Fibroblast of gingiva (primary cell): ENCODE data around the gene GGTLC2.
"Not testable (repeated sequence)": the region's sequence is repeated elsewhere in the genome, so short reads cannot be mapped to it uniquely, and the experiment has no call there.

Experiments
- DNase-seq: peaks from one replicate; pipeline ENCODE4 v3.0.0-alpha.2; 2011; ENCODE audit warnings: low read depth

GGTLC2 gene

GRCh38 chr22:22669093-22669492, 24.7 kb downstream of the GGTLC2 start:
- DNase-seq = no peak

GRCh38 chr22:22670076-22670795, 25.8 kb downstream of the GGTLC2 start:
- DNase-seq = no peak

- no peak for DNase-seq
These were observed 27.1 kb downstream of the GGTLC2 start for GRCh38 chr22:22671506-22671905.

GRCh38 chr22:22673099-22673498, 28.7 kb downstream of the GGTLC2 start:
- no peak for DNase-seq

GRCh38 chr22:22673628-22674027, 29.2 kb downstream of the GGTLC2 start:
- DNase-seq = no peak

GRCh38 chr22:22674467-22674866, 30.1 kb downstream of the GGTLC2 start:
- no peak for DNase-seq

- no peak for DNase-seq
These were observed 34.6 kb downstream of the GGTLC2 start for GRCh38 chr22:22678970-22679369.

- DNase-seq = no peak
These were observed 36.0 kb downstream of the GGTLC2 start for GRCh38 chr22:22680396-22680795.

GRCh38 chr22:22681221-22681739, 36.9 kb downstream of the GGTLC2 start:
- peak; percentile 28 for DNase-seq

- DNase-seq = no peak
These were observed 37.8 kb downstream of the GGTLC2 start for GRCh38 chr22:22682196-22682595.

GRCh38 chr22:22682807-22683667, 38.6 kb downstream of the GGTLC2 start:
- DNase-seq = peak; percentile 67

- DNase-seq = no peak
These were observed 39.4 kb downstream of the GGTLC2 start for GRCh38 chr22:22683668-22684361.

GRCh38 chr22:22684580-22685561, 40.5 kb downstream of the GGTLC2 start:
- peak; percentile 98 for DNase-seq

- no peak for DNase-seq
These were observed 41.2 kb downstream of the GGTLC2 start for GRCh38 chr22:22685586-22685985.

GRCh38 chr22:22686202-22687115, 42.0 kb downstream of the GGTLC2 start:
- DNase-seq = not testable (repeated sequence)

GRCh38 chr22:22687638-22688500, 43.5 kb downstream of the GGTLC2 start:
- peak; percentile 61 for DNase-seq

- no peak for DNase-seq
These were observed 45.4 kb downstream of the GGTLC2 start for GRCh38 chr22:22689621-22690345.

GRCh38 chr22:22691055-22691454, 46.6 kb downstream of the GGTLC2 start:
- peak; percentile 78 for DNase-seq
